B cell (primary cell): Measurements from ENCODE around the gene KCNH3. TPM values are rescaled to one million over a fixed set of nuclear protein-coding genes. Genes with fewer than 3 reads are reported as not detected.

Experiments
- ATAC-seq: fragments of 200-7000 bp; cut with Tn5 transposase; one replicate; pipeline ENCODE4 v1.10.0; 2021; ENCODE audit warnings: low read depth, mild to moderate bottlenecking, moderate number of reproducible peaks, moderate library complexity
- CTCF ChIA-PET: fragments of 350-600 bp; sonication (Branson Sonifier 250); formaldehyde crosslinking; loops from one replicate; lab custom pipeline; 2021; ENCODE audit warnings: antibody characterized with exemption, inconsistent platforms; lab: Charles Lee
- POLR2A ChIA-PET: fragments of 350-600 bp; sonication (Branson Sonifier 250); formaldehyde crosslinking; loops from one replicate; lab custom pipeline; 2021; ENCODE audit warnings: antibody characterized with exemption; lab: Charles Lee
- DNase-seq: peaks from one replicate; pipeline ENCODE4 v3.0.0; 2013
- H2AFZ ChIP-seq: 2 replicates; pipeline ENCODE4 v1.6.1; 2012; ENCODE audit warnings: mild to moderate bottlenecking, low read depth, low read length; ENCODE audit not compliant: insufficient read depth, poor library complexity, severe bottlenecking
- H3K27ac ChIP-seq, 2 donors: 1 replicate in 1 of 2; 2 replicates in 1 of 2; pipeline ENCODE4 v1.5.1; 2012 to 2013; ENCODE audit warnings: low read length in 2 of 2, mild to moderate bottlenecking in 2 of 2, moderate library complexity in 1 of 2
- H3K27me3 ChIP-seq, 4 experiments: fragments of 200-600 bp in 1 of 4; sonication (generic) in 1 of 4; replicated peaks in 1 of 4; 1 replicate in 2 of 4; 2 replicates in 2 of 4; pipeline versions ENCODE4 v1.6.1 to v1.7.0; 2013 to 2016; ENCODE audit warnings: low read length in 3 of 4, mild to moderate bottlenecking in 2 of 4, mixed read lengths in 1 of 4, moderate library complexity in 1 of 4; ENCODE audit not compliant: insufficient read depth in 4 of 4, control insufficient read depth in 3 of 4; ENCODE audit errors: control extremely low read depth in 1 of 4
- H3K36me3 ChIP-seq, 2 experiments: replicated peaks in 1 of 2; 1 replicate in 1 of 2; 2 replicates in 1 of 2; pipeline versions ENCODE4 v1.6.1 to v1.7.1; 2013; ENCODE audit warnings: low read length in 1 of 2; ENCODE audit not compliant: insufficient read depth in 2 of 2, control insufficient read depth in 1 of 2; ENCODE audit errors: control extremely low read depth in 1 of 2, extremely low read depth in 1 of 2
- H3K4me1 ChIP-seq, 2 donors: fragments of 200-600 bp in 1 of 2; sonication (generic) in 1 of 2; 1 replicate in 1 of 2; 2 replicates in 1 of 2; pipeline versions ENCODE4 v1.5.1 to v1.6.1; 2013 to 2017; ENCODE audit warnings: low read length in 2 of 2; ENCODE audit not compliant: control insufficient read depth in 2 of 2, insufficient read depth in 2 of 2
- H3K4me2 ChIP-seq: replicated peaks from 2 replicates; pipeline ENCODE3; 2012; ENCODE audit warnings: mild to moderate bottlenecking, low read depth, low read length; ENCODE audit not compliant: poor library complexity, severe bottlenecking
- H3K4me3 ChIP-seq, 5 experiments: fragments of 200-600 bp in 1 of 5; sonication (generic) in 1 of 5; 1 replicate in 3 of 5; 2 replicates in 2 of 5; pipeline versions ENCODE4 v1.5.1 to v1.7.0; 2011 to 2016; ENCODE audit warnings: low read length in 4 of 5, mild to moderate bottlenecking in 4 of 5, low read depth in 2 of 5, control low read depth in 1 of 5, moderate library complexity in 1 of 5; ENCODE audit not compliant: insufficient read depth in 1 of 5; ENCODE audit errors: control extremely low read depth in 1 of 5, extremely low read depth in 1 of 5
- H3K79me2 ChIP-seq: fragments of 200-600 bp; sonication (generic); one replicate; pipeline ENCODE4 v1.6.0; 2016; ENCODE audit warnings: low read length; ENCODE audit not compliant: control insufficient read depth, insufficient read depth
- H3K9ac ChIP-seq: fragments of 200-600 bp; sonication (generic); 2 replicates; pipeline ENCODE4 v1.6.1; 2017; ENCODE audit warnings: mild to moderate bottlenecking, low read length, moderate library complexity
- H3K9me3 ChIP-seq, 3 donors: one replicate each; pipeline versions ENCODE4 v1.6.1 to v1.7.1; 2013; ENCODE audit warnings: low read length in 2 of 3; ENCODE audit not compliant: control insufficient read depth in 2 of 3, insufficient read depth in 1 of 3; ENCODE audit errors: control extremely low read depth in 1 of 3
- H4K20me1 ChIP-seq: 2 replicates; pipeline ENCODE4 v1.6.0; 2012; ENCODE audit warnings: mild to moderate bottlenecking, low read length; ENCODE audit not compliant: insufficient read depth, control insufficient read depth, poor library complexity, severe bottlenecking
- H3K27ac Mint-ChIP-seq: one replicate; pipeline ENCODE4 v1.8.0; 2021; ENCODE audit warnings: mixed read lengths
- H3K27me3 Mint-ChIP-seq: one replicate; pipeline ENCODE4 v1.8.0; 2021; ENCODE audit warnings: mixed read lengths
- H3K4me1 Mint-ChIP-seq: one replicate; pipeline ENCODE4 v1.8.0; 2021; ENCODE audit warnings: mixed read lengths
- H3K4me3 Mint-ChIP-seq: one replicate; pipeline ENCODE4 v1.8.0; 2021; ENCODE audit warnings: mixed read lengths
- H3K9me3 Mint-ChIP-seq: one replicate; pipeline ENCODE4 v1.8.0; 2022; ENCODE audit warnings: mixed read lengths; ENCODE audit not compliant: insufficient read depth
- EZH2 ChIP-seq: IDR thresholded peaks from 2 replicates; pipeline ENCODE4 v1.6.1; 2012; ENCODE audit warnings: borderline replicate concordance, low read depth, mild to moderate bottlenecking, moderate library complexity, low read length; ENCODE audit not compliant: insufficient read depth, poor library complexity, severe bottlenecking
- WGBS: methylation state at CpG from one replicate; pipeline ENCODE4 v1.1.5; 2013; ENCODE audit warnings: missing lambda C conversion rate; ENCODE audit not compliant: insufficient coverage; 5-methylcytosine and 5-hydroxymethylcytosine counted together
- intact Hi-C: fragments of 100-400 bp; cut with micrococcal nuclease; formaldehyde crosslinking; loops from one replicate; pipeline ENCODE4 v1.10.0; 2022
- polyA plus RNA-seq: library from polyadenylated mRNA; depleted of rRNA; stranded (reverse); fragments of >200 nt; gene quantifications from 2 replicates; pipeline ENCODE4 v1.2.3, GENCODE V29; 2012
- total RNA-seq, 2 donors: library from RNA; stranded (reverse); fragments of 120-200 nt in 1 of 2; gene quantifications; 1 replicate in 1 of 2; 2 replicates in 1 of 2; pipeline versions ENCODE4 v1.2.3 to v1.2.4, GENCODE V29; 2013 to 2022
- TF ChIP-seq, protein P1 (sequence below): fragments of 200-600 bp; IDR thresholded peaks from one replicate; pipeline ENCODE4 v1.8.0; 2022; ENCODE audit warnings: antibody characterized with exemption, mild to moderate bottlenecking

Gene KCNH3
- total and polyA plus RNA-seq, 2 donors (not counting 1 experiment from before 2014, with no cell fraction given): 0.49 to 0.54 TPM

- intact Hi-C loops: no loop called here
- Histone ChIP-seq H2AFZ (peak overlapping the region; percentile 78), H3K27me3 (peaks cover 0 to 47% (median 14%) of the 10 kb centered on the region in 4 experiments), H3K4me3 (peak overlapping the region in 4 of 5 experiments; percentile 30 to 57 (median 42)), H3K4me2 (peak overlapping the region; percentile 85), H3K27ac (no peak overlapping the region), H4K20me1 (no peaks in the 10 kb centered on the region), H3K4me1 (peaks cover 13 to 15% of the 10 kb centered on the region in 2 donors), H3K79me2 (no peaks in the 10 kb centered on the region), H3K36me3 (no peaks in the 10 kb centered on the region), H3K9me3 (no peaks in the 10 kb centered on the region), H3K9ac (peak overlapping the region; percentile 49)
- Mint-ChIP-seq H3K4me3 (peak overlapping the region; percentile 87), H3K27me3 (peaks cover 37% of the 10 kb centered on the region), H3K9me3 (no peaks in the 10 kb centered on the region), H3K27ac (no peak overlapping the region), H3K4me1 (peaks cover 8% of the 10 kb centered on the region)
- DNase-seq (no peak), ATAC-seq (no peak)
- 50% methylated on average over 8 of the region's 8 CpGs for WGBS
- CTCF ChIA-PET: interaction anchor here (1.0 to 1.2 kb wide), 2 partner anchors 9 to 35 kb away, joined by 3 read pairs; partner anchors contain the start of gene KCNH3
- TF ChIP-seq EZH2: no peak
- TF ChIP-seq, protein P1, sequence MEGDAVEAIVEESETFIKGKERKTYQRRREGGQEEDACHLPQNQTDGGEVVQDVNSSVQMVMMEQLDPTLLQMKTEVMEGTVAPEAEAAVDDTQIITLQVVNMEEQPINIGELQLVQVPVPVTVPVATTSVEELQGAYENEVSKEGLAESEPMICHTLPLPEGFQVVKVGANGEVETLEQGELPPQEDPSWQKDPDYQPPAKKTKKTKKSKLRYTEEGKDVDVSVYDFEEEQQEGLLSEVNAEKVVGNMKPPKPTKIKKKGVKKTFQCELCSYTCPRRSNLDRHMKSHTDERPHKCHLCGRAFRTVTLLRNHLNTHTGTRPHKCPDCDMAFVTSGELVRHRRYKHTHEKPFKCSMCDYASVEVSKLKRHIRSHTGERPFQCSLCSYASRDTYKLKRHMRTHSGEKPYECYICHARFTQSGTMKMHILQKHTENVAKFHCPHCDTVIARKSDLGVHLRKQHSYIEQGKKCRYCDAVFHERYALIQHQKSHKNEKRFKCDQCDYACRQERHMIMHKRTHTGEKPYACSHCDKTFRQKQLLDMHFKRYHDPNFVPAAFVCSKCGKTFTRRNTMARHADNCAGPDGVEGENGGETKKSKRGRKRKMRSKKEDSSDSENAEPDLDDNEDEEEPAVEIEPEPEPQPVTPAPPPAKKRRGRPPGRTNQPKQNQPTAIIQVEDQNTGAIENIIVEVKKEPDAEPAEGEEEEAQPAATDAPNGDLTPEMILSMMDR: no peak
- POLR2A ChIA-PET: no interaction called here
Measured at GRCh38 chr12:49548481-49548821, 9.6 kb downstream of the KCNH3 start.

- H3K4me2 ChIP-seq: peak overlapping the region; percentile 85
- H3K27me3 ChIP-seq: peaks cover 0 to 47% (median 14%) of the 10 kb centered on the region in 4 experiments
- ATAC-seq (peak; percentile 67), DNase-seq (peak; percentile 63)
- Mint-ChIP-seq H3K27me3 (peaks cover 34% of the 10 kb centered on the region), H3K27ac (no peak overlapping the region), H3K4me1 (peaks cover 8% of the 10 kb centered on the region), H3K4me3 (peak overlapping the region; percentile 87), H3K9me3 (no peaks in the 10 kb centered on the region)
- ChIA-PET CTCF (interaction anchor here (1.0 to 5.4 kb wide), 4 partner anchors 10 to 201 kb away, joined by 3 to 38 read pairs (median 4); partner anchors contain the start of gene KCNH3), POLR2A (interaction anchor here (0.7 kb wide), 1 partner anchor 10 kb away, joined by 3 read pairs; the partner anchor contains the start of gene KCNH3)
- no peaks in the 10 kb centered on the region for H3K79me2 ChIP-seq
- peak overlapping the region; percentile 78 for H2AFZ ChIP-seq
- no peaks in the 10 kb centered on the region for H4K20me1 ChIP-seq
- TF ChIP-seq EZH2: no peak
- TF ChIP-seq, protein P1: peak; percentile 36
- H3K9me3 ChIP-seq: no peaks in the 10 kb centered on the region
- WGBS: 20% methylated on average over 70 of the region's 70 CpGs
- H3K27ac ChIP-seq: no peak overlapping the region
- peak overlapping the region; percentile 49 for H3K9ac ChIP-seq
- H3K4me3 ChIP-seq: peak overlapping the region in 4 of 5 experiments; percentile 30 to 57 (median 42)
- intact Hi-C loops: no loop called here
- peaks cover 13 to 15% of the 10 kb centered on the region in 2 donors for H3K4me1 ChIP-seq
- no peaks in the 10 kb centered on the region for H3K36me3 ChIP-seq
Measured at GRCh38 chr12:49548822-49549648, 10.2 kb downstream of the KCNH3 start.
